MCF 10A (cell line): ENCODE data around the gene CETP. TPM values are rescaled to one million over a fixed set of nuclear protein-coding genes. Genes with fewer than 3 reads are reported as not detected.

Source experiments
- BruUV-seq: library from RNA; stranded (reverse); fragments of 400-500 nt; replicated peaks from 2 replicates; lab custom pipeline; 2021; lab: Mats Ljungman, UMichigan
- CTCF ChIA-PET: fragments of 300-600 bp; sonication (Branson Sonifier 250); formaldehyde crosslinking; extraction: SDS; loops from one replicate; lab custom pipeline; 2021; ENCODE audit warnings: antibody characterized with exemption, inconsistent platforms; lab: Yijun Ruan, JAX
- POLR2A ChIA-PET: fragments of 300-600, 350-650 bp; sonication (Branson Sonifier 250); formaldehyde crosslinking; extraction: SDS; loops from one replicate; lab custom pipeline; 2020; ENCODE audit warnings: antibody characterized with exemption, inconsistent platforms; lab: Yijun Ruan, JAX
- DNase-seq: peaks from one replicate; pipeline ENCODE4 v3.0.0-alpha.2; 2018; ENCODE audit not compliant: unreplicated experiment
- H3K27ac Mint-ChIP-seq: one replicate; pipeline ENCODE4 v1.8.0; 2022; ENCODE audit warnings: mild to moderate bottlenecking, low read depth, mixed read lengths; ENCODE audit not compliant: unreplicated experiment
- H3K27me3 Mint-ChIP-seq: one replicate; pipeline ENCODE4 v1.8.0; 2022; ENCODE audit warnings: mixed read lengths; ENCODE audit not compliant: insufficient read depth, unreplicated experiment
- H3K36me3 Mint-ChIP-seq: one replicate; pipeline ENCODE4 v1.8.0; 2022; ENCODE audit warnings: mild to moderate bottlenecking, moderate library complexity, mixed read lengths; ENCODE audit not compliant: insufficient read depth, unreplicated experiment
- H3K4me1 Mint-ChIP-seq: one replicate; pipeline ENCODE4 v1.8.0; 2022; ENCODE audit warnings: mixed read lengths; ENCODE audit not compliant: insufficient read depth, unreplicated experiment
- H3K4me3 Mint-ChIP-seq: one replicate; pipeline ENCODE4 v1.8.0; 2022; ENCODE audit warnings: mild to moderate bottlenecking, moderate library complexity, mixed read lengths; ENCODE audit not compliant: unreplicated experiment
- H3K9me3 Mint-ChIP-seq: one replicate; pipeline ENCODE4 v1.8.0; 2022; ENCODE audit warnings: mixed read lengths; ENCODE audit not compliant: unreplicated experiment
- intact Hi-C: fragments of 100-400 bp; cut with micrococcal nuclease; formaldehyde crosslinking; loops from 2 replicates; pipeline ENCODE4 v1.14.1; 2022
- total RNA-seq: library from RNA; stranded (reverse); gene quantifications from 2 replicates; pipeline ENCODE4 v1.2.3, GENCODE V29; 2022
- TF ChIP-seq, protein P1 (sequence below): fragments of 200-600 bp; IDR thresholded peaks from one replicate; pipeline ENCODE4 v1.8.0; 2022; ENCODE audit warnings: antibody characterized with exemption, mild to moderate bottlenecking; ENCODE audit not compliant: unreplicated experiment

The CETP gene
- total RNA-seq, 1 experiment from 2014 or later = not detected

DNA sequence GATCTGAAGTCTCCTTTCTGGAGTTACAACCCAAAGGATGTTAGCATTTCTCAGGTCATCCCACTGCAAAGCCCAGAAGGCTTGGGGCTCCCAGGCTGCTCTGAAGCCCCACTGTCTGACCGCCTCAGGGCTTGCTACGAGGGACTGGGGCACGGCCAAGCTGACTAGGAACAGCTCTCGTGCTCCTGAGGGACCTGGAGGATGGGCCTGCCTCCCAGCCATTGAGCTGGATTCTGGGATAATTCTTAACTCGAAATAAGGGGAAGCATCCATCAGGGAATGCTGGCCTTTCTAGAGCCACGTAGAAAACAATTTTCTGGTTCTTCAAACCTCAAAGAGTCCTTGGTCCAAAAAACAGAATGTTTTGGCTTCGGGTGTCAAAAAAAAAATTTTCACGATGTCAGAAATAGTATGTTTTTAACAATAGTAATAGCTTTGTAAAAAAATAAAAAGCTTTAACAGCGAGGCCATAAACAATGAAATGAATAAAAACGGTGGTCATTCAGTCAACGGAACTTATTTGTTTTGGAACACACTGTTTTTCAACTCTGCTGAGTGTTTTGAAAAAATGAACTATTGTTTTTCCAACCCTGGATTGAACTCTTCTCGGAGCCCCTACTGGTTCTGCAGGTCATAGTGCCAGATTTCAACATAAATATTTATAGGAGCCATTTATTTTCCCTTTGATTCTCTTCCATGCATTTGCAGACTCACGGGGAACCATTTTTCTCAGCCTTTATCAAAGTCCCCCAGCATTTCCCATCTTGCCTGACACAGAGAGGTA, 46.2 kb upstream of the CETP start:
- ChIA-PET CTCF (no interaction called here), POLR2A (interaction anchor here (0.9 kb wide), 1 partner anchor 12 kb away, joined by 4 read pairs; no protein-coding TSS in a partner anchor)
- Mint-ChIP-seq H3K9me3 (no peaks in the 10 kb centered on the region), H3K4me1 (peaks cover 6% of the 10 kb centered on the region), H3K36me3 (no peaks in the 10 kb centered on the region), H3K4me3 (no peak overlapping the region), H3K27ac (no peak overlapping the region), H3K27me3 (peaks cover 30% of the 10 kb centered on the region)
- BruUV-seq = no TSS peak
- intact Hi-C loops = no loop called here
- no peak for DNase-seq
- TF ChIP-seq, protein P1, sequence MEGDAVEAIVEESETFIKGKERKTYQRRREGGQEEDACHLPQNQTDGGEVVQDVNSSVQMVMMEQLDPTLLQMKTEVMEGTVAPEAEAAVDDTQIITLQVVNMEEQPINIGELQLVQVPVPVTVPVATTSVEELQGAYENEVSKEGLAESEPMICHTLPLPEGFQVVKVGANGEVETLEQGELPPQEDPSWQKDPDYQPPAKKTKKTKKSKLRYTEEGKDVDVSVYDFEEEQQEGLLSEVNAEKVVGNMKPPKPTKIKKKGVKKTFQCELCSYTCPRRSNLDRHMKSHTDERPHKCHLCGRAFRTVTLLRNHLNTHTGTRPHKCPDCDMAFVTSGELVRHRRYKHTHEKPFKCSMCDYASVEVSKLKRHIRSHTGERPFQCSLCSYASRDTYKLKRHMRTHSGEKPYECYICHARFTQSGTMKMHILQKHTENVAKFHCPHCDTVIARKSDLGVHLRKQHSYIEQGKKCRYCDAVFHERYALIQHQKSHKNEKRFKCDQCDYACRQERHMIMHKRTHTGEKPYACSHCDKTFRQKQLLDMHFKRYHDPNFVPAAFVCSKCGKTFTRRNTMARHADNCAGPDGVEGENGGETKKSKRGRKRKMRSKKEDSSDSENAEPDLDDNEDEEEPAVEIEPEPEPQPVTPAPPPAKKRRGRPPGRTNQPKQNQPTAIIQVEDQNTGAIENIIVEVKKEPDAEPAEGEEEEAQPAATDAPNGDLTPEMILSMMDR = no peak

- Mint-ChIP-seq H3K4me3 (no peak overlapping the region), H3K36me3 (no peaks in the 10 kb centered on the region), H3K27ac (no peak overlapping the region), H3K4me1 (peaks cover 6% of the 10 kb centered on the region), H3K27me3 (peaks cover 30% of the 10 kb centered on the region), H3K9me3 (no peaks in the 10 kb centered on the region)
- ChIA-PET POLR2A (no interaction called here), CTCF (no interaction called here)
- DNase-seq = no peak
- TF ChIP-seq, protein P1 = no peak
- no TSS peak for BruUV-seq
- intact Hi-C loops = no loop called here
Measured at GRCh38 chr16:56916571-56917403, 45.0 kb upstream of the CETP start.

DNA sequence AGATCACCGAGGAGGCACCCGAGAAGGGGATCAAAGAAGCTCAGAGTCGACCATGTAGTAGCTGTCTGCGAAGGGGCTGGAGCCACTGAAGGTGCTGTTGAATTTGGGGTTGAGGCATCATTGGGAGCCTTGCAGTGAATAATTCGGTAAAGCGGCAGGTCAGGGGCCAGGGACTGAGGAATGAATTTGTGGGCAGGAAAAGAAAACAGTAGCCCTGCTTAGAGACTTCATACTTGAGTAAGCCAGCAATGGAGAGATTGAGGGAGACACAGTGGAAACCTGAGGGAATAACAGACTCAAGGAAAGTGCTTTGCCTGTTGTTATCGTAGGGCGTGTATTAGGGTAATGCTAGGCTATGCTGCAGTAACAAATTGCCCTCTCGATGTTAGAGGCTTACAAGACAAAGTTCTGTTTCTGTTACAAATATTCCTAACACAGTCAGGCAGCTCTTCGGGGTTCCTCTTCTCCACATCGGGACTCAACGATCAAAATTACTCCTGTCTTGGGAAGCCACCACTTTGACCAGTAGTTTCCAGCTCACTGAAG, 43.2 kb upstream of the CETP start:
- Mint-ChIP-seq H3K4me3 (no peak overlapping the region), H3K9me3 (no peaks in the 10 kb centered on the region), H3K27me3 (peaks cover 30% of the 10 kb centered on the region), H3K36me3 (no peaks in the 10 kb centered on the region), H3K4me1 (no peaks in the 10 kb centered on the region), H3K27ac (no peak overlapping the region)
- DNase-seq = no peak
- intact Hi-C loops = no loop called here
- POLR2A ChIA-PET = interaction anchor here (1.2 kb wide), 1 partner anchor 15 kb away, joined by 4 read pairs; no protein-coding TSS in a partner anchor
- TF ChIP-seq, protein P1 = no peak
- BruUV-seq = no TSS peak
- CTCF ChIA-PET = interaction anchor here (0.6 to 1.2 kb wide), 4 partner anchors 45 to 314 kb away, joined by 3 to 4 read pairs (median 3); no protein-coding TSS in a partner anchor
